ENCODE measurements around the gene PLA2G4E. TPM values are rescaled to one million over a fixed set of nuclear protein-coding genes. Genes with fewer than 3 reads are reported as not detected.

PLA2G4E gene
- total RNA-seq, 6 donors from 2014 or later: 0.13 to 5.2 (median 1.1) TPM; not detected in 2

DNA sequence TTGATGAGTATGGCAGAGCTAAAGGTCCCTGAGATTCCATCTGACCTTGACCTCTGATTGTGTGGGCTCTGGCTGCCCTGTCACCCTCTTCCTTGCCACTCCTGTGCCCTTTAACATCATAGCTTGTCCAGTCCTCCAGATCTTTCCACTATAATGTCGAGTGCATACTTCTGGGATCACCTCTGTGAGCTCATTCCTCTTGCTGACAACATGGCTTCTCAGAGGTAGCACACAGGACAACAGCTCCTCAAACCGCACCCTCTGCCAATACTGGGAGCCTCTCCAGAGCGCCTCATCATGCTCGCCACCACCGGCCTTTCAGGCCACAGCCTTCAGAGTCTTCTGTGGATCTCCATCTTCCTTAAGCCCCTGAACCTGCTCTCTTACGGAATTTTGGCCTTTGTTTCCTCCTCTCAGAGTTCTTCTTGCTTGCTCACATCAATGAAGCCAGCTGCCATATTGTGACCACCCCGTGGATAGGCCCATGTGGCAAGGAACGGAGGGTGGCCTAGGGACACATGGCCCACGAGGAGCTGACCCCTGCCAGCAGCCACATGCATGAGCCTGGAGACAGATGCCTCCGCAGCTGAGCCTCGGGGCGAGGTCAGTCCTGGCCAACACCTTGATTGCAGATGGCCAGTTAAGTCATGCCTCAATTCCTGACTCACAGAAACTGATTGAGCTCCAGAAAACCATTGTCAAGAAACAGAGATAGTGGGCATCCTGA lies 42.4 kb upstream of the PLA2G4E start:
- WGBS, 2 donors: 93 to 94% methylated on average over 8 to 12 of the region's 12 CpGs
- H3K4me1 ChIP-seq: peaks cover 0 to 25% (median 13%) of the 10 kb centered on the region in 4 donors
- H3K27me3 ChIP-seq: no peaks in the 10 kb centered on the region

DNA sequence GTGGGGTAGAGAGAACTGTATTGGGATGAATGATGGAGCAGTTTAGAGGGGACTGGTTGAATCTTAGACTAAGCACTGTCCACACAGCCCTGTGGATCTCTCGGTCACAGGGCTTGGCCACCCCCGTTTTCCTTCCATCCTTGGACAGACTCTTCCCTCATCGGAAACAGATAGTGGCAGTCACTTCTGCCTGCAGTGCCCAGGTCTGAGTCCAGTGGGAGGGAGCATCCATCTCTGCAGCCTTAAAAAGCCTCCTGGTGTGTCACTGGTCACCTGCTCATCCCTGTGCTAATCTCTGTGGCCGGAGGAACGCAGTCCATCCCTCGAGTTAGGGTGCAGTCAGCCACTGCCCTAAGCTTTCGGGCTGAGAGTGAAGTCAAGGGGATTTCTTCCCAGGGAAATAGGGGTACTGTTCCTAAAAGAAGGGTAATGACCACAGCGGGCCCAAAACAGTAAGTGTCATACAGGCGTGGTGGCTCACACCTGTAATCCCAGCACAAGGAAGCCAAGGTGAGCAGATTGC lies 41.5 kb upstream of the PLA2G4E start:
- no peak for DNase-seq
- Histone ChIP-seq H3K27me3 (no peaks in the 10 kb centered on the region), H3K4me3 (no peak overlapping the region), H3K9me3 (no peaks in the 10 kb centered on the region), H3K4me1 (peaks cover 0 to 26% (median 13%) of the 10 kb centered on the region in 4 donors), H3K36me3 (no peaks in the 10 kb centered on the region), H3K27ac (no peak overlapping the region)
- WGBS, 2 donors: 96% methylated on average over 9 of the region's 9 CpGs
- no peak for ATAC-seq (ENCODE audit: low FRiP score in 2 of 2)
- no peak for TF ChIP-seq POLR2A (IDR thresholded peaks at IDR 0.05)
- TF ChIP-seq CTCF (IDR thresholded peaks at IDR 0.05): no peak
- TF ChIP-seq EP300 (IDR thresholded peaks at IDR 0.05): no peak
- no peak for TF ChIP-seq POLR2AphosphoS5 (IDR thresholded peaks at IDR 0.05)

More for the DNA sequence above, 42.4 kb upstream of the PLA2G4E start:
- no peaks in the 10 kb centered on the region for H3K36me3 ChIP-seq
- DNase-seq (peak in 1 of 2 donors; percentile 54), ATAC-seq (ENCODE audit: low FRiP score in 2 of 2) (no peak)
- no peak overlapping the region for H3K4me3 ChIP-seq
- no peaks in the 10 kb centered on the region for H3K9me3 ChIP-seq
- TF ChIP-seq POLR2A (IDR thresholded peaks at IDR 0.05): no peak
- no peak for TF ChIP-seq CTCF (IDR thresholded peaks at IDR 0.05)
- TF ChIP-seq EP300 (IDR thresholded peaks at IDR 0.05): no peak
- H3K27ac ChIP-seq: no peak overlapping the region

GRCh38 chr15:42060797-42061196 lies 40.0 kb upstream of the PLA2G4E start:
- Histone ChIP-seq H3K27me3 (no peaks in the 10 kb centered on the region), H3K36me3 (no peaks in the 10 kb centered on the region), H3K9me3 (no peaks in the 10 kb centered on the region), H3K4me1 (peaks cover 6 to 26% (median 15%) of the 10 kb centered on the region in 4 donors), H3K4me3 (no peak overlapping the region), H3K27ac (no peak overlapping the region)
- ATAC-seq (ENCODE audit: low FRiP score in 2 of 2): no peak
- DNase-seq: no peak
- no peak for TF ChIP-seq POLR2A (IDR thresholded peaks at IDR 0.05)
- no peak for TF ChIP-seq CTCF (IDR thresholded peaks at IDR 0.05)
- TF ChIP-seq EP300 (IDR thresholded peaks at IDR 0.05): no peak
- TF ChIP-seq POLR2AphosphoS5 (IDR thresholded peaks at IDR 0.05): no peak
- WGBS, 2 donors: 76 to 93% methylated on average over 3 to 5 of the region's 5 CpGs

DNA sequence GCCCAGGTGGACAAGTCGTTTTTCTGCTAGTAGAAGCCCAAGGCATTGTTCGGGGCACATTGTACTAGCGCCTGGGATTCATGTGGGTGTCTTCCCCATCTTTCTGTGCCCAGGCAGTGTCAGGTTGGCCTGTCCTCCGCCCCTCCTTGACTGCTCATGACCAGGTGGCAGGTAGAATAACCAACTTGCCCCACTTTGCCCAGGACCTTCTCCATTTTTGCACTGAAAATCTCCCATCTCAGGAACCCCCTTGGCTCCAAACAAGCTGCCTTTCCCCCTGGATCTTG lies 39.6 kb upstream of the PLA2G4E start:
- H3K27me3 ChIP-seq: no peaks in the 10 kb centered on the region
- H3K9me3 ChIP-seq: no peaks in the 10 kb centered on the region
- no peak for TF ChIP-seq POLR2A (IDR thresholded peaks at IDR 0.05)
- no peak for TF ChIP-seq CTCF (IDR thresholded peaks at IDR 0.05)
- TF ChIP-seq POLR2AphosphoS5 (IDR thresholded peaks at IDR 0.05): no peak
- no peak for TF ChIP-seq EP300 (IDR thresholded peaks at IDR 0.05)
- ATAC-seq (ENCODE audit: low FRiP score in 2 of 2): no peak
- no peak overlapping the region for H3K27ac ChIP-seq
- 79 to 87% methylated on average over 4 of the region's 4 CpGs for WGBS, 2 donors
- H3K4me3 ChIP-seq: no peak overlapping the region
- H3K36me3 ChIP-seq: no peaks in the 10 kb centered on the region
- no peak for DNase-seq
- H3K4me1 ChIP-seq: peaks cover 6 to 22% (median 14%) of the 10 kb centered on the region in 4 donors
